Dedifferentiated amniotic fluid mesenchymal stem cell (primary cell): Measurements from ENCODE around the gene ARHGEF7.
"Not testable (repeated sequence)": the region's sequence is repeated elsewhere in the genome, so short reads cannot be mapped to it uniquely, and the experiment has no call there.

Experiments used
- DNase-seq: peaks from one replicate; pipeline ENCODE4 v3.0.0-alpha.2; 2016; ENCODE audit errors: extremely low spot score

The ARHGEF7 gene

DNA sequence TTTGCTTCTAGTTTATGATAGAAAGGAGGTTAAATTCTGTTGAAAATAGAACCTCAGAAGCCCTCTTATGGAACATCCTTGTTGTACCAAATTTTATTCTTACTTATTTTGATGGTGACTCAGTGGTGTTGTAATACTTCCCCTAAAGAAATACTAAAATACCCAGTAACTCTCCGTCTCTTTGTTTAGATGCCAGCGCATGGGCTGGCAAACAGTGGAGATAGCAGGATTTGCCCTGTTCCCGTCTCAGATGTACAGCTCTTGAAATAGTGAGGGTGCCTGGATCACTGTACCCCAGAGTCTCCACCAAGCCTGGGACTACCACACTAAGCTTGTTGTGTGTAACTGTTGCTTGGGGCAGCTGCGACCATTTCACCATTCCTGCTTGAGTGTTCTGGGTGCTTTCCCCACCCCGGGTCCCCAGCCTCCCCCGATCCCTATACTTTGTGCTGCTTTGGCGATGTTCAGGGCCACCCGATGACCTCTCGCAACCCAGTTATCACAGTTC, 138.3 kb downstream of the ARHGEF7 start:
- DNase-seq = peak; percentile 20

DNA sequence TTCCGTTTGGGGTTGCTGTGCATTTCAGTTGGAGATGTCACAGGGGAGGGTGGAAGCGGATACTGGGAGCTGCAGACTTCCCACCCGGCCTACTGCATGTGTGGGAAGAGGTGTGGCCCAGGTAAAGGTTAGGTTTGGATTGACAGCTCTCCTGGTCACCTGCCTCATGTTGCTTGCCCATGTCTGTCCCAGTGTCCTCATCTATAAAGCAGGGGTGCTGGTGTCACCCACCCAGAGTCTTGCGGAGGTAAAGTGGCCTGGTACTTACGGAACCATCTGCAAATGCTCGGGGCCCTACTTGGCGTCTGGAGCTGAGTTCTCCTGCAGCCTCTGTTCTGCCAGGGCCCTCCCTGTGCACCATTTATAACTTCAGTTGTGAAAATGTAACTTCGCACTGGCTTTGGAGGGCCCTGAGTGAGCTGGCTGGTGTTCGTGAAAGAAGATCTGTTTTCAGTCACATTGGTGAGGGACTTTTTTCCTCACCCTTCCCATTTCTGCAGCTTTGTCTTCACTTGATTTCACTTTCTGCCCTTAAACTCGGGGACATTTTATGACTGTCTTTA, 140.2 kb downstream of the ARHGEF7 start:
- DNase-seq = no peak

- no peak for DNase-seq
Measured at GRCh38 chr13:111256458-111256857, 141.3 kb downstream of the ARHGEF7 start.

DNA sequence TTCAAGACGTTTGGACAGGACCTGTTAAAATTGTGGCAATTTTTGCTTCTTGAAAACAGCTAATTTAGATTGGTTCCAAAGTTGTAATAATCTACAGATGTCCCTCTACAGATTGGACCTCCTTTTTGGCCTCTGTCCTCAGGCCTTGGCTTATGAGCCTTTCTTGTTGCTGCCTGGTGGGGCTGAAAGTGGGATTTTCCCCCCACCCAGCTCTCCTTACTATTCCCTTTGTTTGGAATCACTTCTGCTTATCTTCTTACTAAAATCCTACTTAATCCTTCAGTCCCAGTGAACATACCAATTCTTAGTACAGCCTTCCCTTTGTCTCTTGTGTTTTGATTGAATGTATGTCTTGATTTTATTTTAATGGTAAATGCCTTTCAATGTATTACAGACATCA, 141.8 kb downstream of the ARHGEF7 start:
- no peak for DNase-seq

- not testable (repeated sequence) for DNase-seq
Measured at GRCh38 chr13:111257899-111258298, 142.8 kb downstream of the ARHGEF7 start.

DNA sequence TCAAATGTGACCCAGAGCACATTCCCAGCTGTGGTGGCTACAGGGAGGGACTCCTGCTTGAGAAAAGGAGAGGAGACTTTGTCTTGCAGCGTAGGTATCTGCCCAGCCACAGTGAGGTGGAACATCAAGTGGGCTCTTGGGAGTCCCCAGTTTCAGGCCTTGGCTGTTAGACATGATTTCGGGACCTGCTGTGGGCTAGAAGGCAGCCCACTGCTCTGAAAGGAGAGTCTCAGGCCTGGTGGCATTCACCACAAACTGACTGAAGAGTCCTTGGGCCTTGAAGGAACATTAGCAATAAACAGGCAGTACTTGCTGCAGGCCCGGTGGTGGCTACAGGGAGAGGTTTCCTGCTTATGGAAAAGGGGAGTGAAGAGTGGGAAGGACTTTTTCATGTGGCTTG, 143.5 kb downstream of the ARHGEF7 start:
- no peak for DNase-seq

DNA sequence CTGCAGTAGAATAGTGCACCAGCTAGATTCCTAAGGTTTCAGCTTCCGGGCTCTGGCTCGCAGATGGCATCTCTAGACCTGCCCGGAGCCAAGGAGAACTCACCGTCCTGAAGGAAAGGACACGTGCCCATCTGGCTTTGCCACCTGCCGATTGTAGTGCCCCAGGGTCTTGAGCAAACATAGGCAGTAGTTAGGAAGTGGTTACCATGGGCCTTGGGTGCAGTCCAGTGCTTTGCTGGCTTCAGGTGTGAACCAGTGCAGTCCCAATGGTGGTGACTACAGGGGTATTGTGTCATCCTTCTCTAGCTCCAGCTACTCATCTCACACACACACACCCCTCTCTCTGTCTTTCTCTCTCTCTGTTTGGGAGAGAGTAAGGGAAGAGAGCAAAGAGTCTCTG, 143.9 kb downstream of the ARHGEF7 start:
- DNase-seq = no peak

DNA sequence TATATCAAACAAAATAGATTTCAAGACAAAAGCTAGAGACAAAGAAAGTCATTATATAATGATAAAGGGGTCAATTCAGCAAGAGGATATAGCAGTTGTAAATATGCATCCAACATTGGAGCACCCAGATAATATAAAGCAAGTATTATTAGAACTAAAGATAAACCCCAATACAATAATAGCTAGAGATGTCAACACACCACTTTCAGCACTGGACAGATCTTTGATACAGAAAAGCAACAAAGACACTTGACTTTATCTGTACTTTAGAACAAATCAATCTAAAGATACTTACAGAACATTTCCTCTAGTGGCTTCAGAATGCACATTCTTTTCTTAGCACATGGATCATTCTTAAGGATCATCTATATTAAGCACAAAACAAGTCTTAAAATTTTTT, 146.2 kb downstream of the ARHGEF7 start:
- no peak for DNase-seq

DNA sequence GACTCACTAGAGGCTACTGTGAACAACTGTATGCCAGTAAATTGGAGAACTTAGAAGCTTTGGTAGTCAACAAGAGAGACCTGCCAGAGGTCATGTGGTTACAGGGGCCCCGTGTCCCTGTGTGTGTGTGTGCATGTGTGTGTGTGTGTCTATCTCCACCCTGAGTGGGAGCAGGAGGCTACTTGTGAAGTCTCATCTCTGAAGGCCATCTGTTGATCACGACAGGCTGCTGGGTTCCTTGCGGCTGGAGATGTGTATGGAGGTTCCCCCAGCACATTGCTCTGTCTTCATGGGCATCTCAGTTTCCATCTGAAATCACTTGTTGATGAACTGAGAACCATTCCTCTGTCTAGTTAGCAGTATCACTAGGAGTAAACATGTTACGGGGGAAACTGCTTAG, 147.2 kb downstream of the ARHGEF7 start:
- no peak for DNase-seq

DNA sequence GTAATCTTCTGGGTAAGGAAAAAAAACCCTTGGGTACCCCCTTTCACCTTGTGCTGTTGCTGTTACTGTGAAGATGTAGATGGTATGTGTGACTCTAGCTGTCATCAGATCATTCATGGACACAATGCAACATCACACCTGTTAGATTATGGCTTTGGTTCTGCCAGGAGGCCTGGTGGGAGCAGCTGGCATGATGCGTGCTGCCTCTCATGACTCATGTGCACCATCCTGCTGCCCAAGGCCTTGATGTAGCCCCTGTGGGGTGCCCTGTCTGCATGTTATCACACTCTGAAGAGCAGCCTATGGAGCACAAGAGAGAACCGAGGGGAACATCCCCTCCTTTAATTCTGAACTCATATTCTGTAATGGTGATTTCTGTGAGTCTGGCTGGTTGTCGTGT, 147.6 kb downstream of the ARHGEF7 start:
- DNase-seq = no peak

GRCh38 chr13:111263566-111263965, 148.5 kb downstream of the ARHGEF7 start:
- DNase-seq = no peak

GRCh38 chr13:111265006-111265700, 150.0 kb downstream of the ARHGEF7 start:
- no peak for DNase-seq

DNA sequence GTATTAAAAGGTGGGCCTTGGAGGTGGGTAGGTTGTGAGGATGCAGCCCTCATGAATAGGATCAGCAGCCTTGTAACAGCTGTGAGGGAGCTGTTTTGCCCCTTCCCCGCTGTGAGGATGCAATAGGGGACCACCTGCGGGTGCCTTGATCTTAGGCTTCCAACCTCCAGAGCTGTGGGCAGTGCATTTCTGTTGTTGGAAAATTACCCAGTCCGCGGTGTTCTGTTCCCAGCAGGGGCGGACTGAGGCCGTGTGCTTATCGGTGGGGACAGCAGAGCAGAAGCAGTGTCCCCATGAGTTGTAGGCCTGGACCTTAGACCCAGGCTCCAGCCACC, 150.6 kb downstream of the ARHGEF7 start:
- no peak for DNase-seq

DNA sequence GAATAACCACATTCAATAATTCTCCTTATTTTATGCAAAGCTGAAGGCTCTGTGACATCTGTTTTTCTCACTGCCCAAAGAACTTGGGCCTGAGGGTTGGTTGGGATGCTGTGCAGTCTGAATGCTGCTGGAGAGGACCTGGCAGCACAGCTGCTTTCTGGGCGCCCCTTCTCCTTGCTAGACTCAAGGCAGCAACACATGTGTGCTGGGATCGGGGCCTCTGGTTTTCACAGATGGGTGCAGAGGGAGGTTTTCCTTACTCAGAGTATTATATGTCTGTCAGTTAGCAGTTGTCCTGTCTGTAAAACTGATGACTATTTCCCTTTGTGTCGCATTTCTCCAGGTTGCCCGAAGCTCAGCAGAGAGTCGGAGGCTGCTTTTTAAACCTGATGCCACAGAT, 152.1 kb downstream of the ARHGEF7 start:
- no peak for DNase-seq

- peak; percentile 18 for DNase-seq
Measured at GRCh38 chr13:111267784-111268183, 152.7 kb downstream of the ARHGEF7 start.

GRCh38 chr13:111269508-111269907, 154.4 kb downstream of the ARHGEF7 start:
- DNase-seq = no peak

DNA sequence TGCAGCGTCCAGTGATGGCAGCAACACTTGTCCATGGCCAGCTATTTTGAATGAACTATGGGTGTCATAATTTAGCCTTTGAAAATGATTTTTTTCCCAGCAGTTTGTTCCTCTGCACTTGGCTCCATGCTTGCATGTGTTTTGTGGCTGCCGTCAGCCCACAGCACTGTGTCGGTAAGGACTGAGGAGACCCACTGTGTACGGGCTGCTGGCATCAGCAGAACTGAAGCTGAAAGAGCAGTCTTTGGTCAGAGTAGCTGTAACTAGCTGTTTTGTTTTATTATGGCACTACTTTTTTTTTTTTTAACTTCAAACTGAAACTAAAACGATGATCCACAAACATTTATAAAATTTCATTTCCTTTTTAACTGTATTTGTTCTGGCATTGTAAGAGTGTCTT, 155.0 kb downstream of the ARHGEF7 start:
- DNase-seq = no peak

DNA sequence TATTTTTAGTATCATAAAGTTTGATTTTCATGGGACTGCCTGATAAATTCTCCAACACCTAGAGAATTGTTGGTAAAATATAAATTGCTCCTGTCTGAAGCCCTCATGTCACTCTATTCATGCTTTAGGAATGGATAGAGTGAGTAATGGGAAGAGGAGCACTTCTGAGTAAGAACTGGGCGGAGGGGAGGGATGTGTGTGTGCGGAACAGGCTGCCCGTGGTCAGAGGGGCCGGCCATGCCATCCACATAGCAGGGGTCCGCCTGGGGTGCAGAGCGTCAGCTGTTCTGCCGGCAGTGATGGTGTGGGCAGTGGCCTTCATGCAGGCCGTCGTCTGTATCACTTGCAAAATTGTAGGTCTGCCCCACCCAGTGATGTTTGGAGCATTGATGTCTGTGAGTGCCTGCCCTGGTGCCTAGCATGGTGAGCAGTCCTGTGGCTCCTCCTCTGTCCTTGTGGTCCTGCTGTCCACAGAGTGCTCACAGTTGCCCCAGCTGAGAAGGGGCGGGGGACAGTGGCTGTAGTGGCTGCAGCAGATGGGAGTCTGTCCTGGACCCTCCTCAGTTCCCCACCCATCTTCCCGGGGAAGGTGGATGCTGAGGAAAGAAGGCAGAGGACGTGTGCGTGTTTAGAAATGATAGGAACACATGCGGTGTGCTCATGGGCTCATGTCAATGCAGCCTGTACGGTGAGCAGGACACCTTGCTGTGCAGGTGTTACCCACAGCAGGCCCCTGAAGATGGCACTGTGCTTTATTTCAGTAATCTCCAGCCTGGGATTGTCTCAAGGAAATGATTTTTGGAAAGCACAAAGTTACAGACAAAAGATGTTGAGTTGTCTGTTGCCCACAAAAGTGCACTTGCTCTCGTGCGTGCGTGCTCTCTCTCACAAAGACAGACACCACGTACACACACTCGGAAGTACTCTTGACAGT, 155.9 kb downstream of the ARHGEF7 start:
- peak; percentile 38 for DNase-seq

GRCh38 chr13:111272117-111272516, 157.0 kb downstream of the ARHGEF7 start:
- DNase-seq = no peak

DNA sequence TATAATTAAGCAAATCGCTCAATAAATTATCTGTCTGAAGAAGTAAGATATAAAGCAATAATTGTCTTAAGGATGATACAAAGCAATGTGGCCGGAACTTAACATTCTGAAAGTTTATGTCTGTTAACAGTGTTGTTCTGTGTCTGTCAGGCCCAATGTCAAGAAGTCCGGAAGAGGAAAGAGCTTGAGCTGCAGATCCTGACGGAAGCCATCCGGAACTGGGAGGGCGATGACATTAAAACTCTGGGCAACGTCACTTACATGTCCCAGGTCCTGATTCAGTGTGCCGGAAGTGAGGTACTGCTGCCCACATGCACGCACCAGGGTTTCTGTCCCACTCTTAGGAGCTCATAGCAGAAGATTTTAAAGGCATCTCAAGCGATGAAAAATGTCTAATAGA, 160.3 kb downstream of the ARHGEF7 start:
- no peak for DNase-seq

DNA sequence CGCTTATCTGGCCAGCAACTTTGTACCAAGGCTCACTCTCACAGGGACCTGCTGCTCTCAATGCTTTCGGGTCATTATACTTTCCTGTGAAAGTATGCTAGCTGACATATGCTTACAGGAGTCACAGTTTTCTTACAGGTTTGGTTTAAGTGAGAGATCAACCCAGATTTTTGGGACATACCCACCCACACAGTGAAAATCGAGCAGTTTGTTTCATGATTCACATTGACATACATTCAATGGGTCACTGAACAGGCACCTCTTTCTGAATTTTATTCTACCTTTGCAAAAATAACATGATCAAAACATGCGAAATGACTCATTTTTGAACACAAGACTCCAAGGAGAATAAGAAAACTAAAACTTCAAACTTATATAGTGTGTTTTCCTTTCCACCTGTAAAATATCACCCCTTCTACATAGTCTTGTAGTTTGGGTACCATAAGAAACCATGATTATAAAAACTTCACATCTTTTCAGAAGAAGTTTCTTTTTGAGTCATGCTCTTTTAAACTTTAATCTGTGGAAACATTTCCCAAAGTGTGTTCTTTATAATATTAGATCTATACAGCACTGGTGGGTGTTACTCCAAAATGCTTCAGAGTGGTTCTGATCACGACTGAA, 161.0 kb downstream of the ARHGEF7 start:
- DNase-seq = no peak

- DNase-seq = no peak
Measured at GRCh38 chr13:111278258-111278657, 163.1 kb downstream of the ARHGEF7 start.
